Measurements from ENCODE around the gene TMEM60.
"Not testable (repeated sequence)": the region's sequence is repeated elsewhere in the genome, so short reads cannot be mapped to it uniquely, and the experiment has no call there.

Gene TMEM60

DNA sequence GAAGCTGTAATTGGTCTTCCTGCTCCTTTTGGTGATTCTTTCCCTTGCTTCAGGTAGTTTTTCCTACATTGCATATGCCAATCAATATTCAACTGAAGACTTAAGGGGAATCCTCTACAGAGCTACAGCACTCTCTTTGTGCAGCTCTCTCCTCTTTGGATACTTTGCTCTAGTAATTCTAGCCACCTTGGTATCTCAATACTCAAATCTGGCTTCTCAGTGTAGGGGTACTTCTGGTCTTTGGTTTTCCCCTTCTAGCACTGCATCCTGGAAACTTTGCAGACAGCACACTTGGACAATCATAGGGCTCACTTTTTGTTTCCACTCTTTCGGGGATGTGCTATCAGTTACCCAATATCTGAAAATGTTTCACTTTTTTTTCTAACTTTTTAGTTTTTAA, 10.3 kb upstream of the TMEM60 start:
- DNase-seq = no peak

DNA sequence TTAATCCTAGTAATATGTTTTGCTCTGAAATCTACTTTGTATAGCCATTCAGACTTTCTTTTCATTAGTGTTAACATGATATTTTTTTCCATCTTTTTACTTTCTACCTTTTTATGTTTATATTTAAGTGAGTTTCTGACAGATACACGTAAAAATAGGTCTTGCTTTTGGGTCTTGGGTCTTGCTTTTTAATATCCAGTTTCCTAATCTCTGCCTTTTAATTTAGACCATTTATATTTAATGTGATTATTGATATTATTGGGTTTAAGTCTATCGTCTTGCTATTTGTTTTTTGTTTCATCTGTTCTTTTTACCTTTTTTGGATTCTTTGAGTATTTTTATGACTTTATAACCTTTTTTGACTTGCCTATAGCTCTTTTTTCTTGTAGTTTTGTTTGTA, 8.2 kb upstream of the TMEM60 start:
- no peak for DNase-seq

DNA sequence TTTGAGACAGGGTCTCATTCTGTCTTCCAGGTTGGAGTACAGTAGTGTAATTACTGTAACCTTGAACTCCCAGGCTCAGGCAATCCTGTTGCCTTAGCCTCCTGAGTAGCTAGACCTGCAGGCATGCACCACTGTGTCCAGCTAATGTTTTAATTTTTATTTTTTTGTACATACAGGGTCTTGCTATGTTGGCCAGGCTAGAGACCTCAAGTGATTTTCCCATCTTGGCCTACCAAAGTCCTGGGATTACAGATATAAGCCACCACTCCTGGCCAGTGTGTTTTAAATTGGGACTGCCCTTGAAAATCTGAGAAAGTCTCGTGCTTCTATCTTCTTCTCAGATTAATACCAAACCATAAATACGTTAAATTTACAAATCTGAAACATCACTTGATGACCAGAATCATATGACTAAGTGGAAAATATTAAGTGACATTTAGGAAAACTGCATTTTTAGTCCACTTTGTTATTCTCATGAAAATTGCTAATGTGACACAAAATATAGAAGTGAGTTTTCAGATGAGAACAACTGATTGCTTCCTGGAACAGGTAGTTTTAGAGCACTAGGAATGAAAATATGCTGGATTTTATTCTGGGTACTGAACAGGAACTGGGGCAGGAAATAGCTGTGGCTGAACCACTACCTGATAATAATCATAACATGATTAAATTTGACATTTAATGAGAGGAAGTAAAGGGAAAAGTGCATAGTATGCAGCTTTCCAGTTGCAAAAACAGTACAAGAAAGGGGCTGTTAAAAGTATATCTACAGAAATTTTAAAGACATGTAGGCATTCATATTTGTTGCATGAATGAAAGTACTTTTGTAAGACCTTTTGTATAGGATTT, 4.5 kb upstream of the TMEM60 start:
- DNase-seq = peak; percentile 37

DNA sequence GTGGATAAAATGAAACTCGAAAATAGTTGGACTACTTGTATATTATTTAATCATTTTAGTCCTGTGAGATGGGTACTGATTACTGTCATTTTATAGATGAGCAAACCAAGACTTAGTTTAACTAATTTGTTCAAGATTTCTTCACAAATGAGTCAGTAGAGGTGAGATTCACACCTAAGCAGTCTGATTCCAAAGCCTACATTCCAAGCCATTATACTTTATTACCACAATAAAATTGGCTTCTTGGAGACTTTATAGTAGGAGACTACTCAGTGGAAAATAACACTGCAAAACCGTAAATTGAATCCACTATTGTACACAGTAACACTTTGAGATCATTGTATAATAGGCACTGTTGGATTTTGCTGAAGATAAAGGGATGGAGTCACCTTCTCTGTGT, 2.5 kb upstream of the TMEM60 start:
- no peak for DNase-seq

DNA sequence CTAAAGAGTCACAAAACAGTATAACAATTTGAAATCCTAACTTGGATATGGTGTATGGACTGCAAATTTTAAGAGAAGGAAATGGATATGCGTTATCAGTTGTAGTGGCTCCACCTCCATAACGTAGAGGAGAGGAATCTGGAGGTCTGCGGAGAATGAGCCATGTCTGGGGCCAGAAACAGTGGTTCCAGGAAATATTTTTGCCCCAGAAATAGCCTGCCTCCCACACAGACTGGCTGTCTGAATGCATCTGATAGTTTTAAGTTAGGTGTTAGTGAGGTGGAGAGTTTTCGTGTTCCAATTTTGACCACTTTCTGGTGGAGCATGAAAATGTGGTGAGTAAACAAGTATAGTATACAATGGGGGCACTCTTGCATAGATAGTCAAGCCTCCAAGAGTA, 1.9 kb upstream of the TMEM60 start:
- no peak for DNase-seq

DNA sequence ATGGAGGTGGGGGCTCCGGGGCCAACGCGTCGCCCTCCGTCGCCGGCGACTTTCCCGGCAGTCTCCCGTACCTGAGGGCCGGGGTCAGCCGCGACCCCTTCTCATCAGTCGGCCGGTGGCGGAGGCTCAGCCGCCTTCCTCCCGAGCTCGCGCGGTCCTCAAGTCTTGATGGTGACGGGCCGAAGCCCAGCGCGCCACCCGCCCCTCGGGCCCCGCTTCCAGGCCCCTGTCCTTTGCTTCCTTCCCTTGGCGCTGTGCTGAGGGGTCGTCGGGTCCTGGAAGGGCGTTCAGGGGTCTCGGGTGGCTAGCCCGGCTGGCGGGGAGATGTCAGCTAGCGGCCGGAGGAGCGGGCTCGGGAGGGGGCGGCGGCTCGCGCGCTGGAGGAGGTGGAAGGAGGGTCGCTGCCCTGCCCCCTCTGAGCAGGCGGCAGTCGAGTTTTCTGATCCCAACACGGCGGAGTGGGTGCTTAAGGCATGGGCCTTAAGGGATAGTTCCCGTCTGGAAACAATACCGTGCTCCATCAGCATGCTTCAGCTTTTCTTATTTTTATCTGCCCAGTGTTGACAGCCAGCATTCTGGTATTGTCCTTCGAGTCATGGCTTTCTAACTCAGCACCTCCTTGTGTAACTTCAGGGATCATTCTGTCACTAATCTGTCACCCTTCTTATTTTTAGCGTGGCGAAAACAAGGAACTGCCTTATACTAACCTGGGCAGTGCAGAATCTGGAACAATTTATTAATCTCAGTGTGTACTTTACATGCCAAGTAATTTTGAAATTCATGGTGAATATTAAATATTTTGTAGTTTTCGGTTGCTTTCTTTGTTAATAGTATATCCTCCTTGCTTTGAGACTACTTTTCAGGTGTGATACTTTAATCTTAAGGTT, 1.1 kb upstream of the TMEM60 start:
- peak; percentile 27 for DNase-seq

DNA sequence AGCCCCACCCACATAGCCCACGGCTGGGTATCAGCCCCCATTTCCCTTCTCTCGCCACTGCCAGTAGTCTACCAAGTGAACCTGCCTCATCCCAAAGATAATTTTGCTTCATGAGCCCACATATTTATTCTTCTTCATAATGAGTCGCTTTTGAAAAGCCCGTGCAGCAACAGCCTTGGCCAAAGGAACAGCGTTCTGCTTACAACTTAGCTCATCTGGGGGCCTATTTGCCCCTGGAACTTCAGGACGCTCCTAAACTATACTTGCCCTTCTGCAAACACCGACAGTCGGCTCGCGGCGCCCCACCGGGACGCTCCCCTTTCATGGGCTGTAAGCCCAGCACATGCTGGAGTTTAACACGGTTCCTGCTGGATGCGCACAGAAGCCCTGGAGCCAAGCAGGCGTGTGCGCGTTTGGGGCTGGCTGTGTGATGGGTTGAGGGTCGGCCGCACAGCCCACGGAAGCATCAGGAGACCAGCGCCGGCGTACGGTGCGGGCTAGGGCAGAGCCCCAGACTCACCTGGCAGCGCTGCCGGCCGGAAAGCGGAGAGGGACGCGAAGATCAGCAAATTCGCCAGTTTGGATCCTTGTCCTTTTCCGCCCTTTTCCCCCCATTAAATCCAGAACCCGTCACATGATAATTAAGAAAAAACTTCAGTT, 370 bp downstream of the TMEM60 start:
- DNase-seq = no peak

DNA sequence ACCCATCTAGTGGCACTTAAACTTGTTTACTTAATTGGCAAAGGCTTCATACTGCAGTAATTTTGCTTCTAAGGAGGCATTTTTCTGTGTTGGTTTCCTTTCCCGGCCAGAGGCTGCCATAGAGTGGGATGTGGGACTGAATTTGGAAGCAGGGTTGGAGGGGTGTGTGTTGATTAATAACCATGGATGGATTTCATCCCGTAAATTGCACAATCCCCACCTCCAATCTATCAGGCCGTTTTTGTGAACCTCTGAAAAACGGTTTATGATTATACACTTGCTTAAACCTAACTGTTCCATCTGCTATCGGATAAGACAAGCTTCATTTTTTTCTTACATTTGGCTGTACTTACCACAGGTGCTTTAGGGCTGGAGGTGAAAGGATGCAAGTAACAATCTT, 1.3 kb downstream of the TMEM60 start:
- no peak for DNase-seq

DNA sequence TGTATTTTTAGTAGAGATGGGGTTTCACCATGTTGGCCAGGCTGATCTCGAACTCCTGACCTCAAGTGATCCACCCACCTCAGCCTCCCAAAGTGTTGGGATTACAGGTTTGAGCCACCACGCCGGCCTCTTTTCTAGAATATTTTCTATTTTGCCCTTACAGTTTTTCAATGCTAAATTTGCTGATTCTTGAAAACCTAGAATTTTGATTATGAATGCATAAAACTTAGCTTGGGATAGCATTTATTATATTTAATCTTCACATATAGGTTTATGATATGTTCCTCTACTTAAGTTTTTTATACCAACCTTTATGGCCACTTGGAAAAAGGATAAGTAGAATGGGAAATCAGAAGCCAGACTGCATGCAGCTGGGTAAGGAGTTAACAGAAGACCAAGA, 2.1 kb downstream of the TMEM60 start:
- DNase-seq = no peak

DNA sequence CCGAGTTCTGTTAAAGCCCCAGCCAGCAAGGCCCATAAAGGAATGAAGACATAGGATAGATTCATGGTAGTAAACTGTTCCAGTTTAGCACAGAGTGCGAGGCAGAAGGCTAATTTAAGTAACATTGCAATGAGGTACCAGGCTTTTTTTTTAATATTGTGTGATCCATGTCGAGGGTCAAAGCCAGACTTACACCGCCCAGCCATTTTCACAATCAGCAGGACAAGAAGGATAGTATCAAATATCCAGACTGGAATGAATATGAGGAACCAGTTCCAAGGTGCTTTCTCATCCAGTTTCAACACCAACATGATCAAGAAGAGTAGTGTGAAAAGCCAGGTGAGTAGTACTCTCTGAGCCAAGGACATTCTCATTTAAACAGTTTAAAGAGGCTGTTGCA, 4.2 kb downstream of the TMEM60 start:
- DNase-seq = no peak

DNA sequence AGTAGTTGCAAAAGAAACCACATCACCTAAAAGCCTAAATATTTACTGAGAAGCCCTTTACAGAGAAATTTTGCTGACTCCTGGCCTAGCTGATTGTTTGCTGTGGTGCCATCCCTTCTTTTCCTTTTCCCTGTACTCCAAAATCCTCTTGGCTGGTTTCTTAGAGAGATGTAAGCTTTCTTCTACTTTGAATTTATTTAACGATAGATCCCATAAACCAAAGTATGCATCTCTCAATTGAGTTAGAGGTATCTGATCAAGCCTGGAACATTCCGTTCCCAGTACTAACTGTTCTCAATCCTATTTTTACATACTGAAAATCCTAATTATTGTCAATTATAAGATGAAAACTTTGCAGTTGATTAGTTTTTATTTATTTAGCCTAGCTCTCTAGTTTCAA, 6.3 kb downstream of the TMEM60 start:
- no peak for DNase-seq

DNA sequence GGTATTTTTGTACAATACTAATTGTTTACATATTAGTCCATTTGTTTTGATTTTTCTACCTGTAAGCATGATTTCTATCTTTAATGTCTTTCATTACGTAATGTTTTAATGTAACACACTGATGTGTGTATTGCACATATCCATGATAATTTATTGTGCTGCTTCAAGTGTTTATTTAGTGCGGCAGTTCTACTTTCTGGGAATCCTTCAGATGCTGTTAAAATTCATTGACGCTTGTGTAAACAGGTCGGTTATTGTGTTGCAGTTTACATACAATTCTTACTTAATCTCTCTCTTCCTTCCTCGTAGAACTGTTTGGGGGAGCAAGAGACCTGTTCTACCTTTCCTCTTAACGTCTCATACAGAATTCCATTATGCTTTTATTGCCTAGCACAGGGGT, 6.9 kb downstream of the TMEM60 start:
- no peak for DNase-seq

DNA sequence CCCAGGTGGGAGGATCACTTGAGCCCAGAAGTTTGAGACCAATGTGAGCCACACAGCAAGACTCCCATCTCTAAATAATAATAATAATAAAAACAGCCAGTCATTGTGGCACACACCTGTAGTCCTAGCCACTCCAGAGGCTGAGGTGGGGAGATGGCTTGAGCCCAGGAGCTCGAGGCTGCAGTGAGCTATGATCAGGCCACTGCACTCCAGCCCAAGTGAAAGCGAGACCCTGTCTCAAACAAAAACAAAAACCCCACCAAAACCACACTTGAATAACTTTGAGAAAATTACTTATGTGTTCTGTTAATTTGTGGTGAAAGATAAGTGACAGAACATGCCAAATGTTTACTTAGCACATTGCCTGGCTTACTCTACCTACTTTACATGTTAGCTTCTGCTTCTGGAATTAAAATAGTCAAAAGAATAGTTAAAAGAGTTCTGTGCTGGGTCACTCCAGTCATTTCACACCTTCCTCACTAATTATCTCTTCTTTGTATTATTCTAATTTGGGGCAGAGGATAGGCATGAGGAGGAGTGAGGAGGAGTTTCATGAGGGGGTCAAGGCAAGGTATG, 9.8 kb downstream of the TMEM60 start:
- no peak for DNase-seq

DNA sequence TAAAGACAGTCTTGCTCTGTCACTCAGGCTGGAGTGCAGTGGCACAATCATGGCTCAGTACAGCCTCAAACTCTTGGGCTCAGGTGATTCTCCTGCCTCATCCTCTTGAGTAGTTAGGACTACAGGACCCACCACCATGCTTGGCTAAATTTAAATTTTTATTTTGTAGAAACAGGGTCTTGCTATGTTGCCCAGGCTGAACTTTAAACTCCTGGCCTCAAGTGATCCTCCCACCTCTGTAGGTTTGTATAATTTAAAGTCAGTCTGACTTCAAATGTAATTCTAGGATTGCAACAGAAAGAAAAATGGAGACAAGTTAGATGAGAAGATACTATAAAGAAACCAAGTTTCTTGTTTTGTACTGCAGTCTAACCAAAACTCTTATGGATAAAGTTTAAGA, 11.5 kb downstream of the TMEM60 start:
- DNase-seq = no peak

DNA sequence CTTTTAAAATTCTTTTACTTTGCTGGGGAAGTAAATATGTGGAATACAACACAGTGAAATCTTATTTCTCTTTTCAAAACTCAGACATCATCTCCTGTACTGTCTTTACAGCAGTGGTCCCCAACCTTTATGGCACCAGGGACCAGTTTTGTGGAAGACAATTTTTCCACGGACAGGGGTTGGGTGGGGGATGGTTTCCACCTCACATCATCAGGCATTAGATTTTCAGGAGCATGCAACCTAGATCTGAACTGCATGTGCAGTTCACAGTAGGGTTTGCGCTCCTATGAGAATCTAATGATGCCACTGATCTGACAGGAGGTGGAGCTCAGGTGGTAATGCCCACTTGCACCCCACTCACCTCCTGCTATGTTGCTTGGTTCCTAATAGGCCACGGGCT, 12.2 kb downstream of the TMEM60 start:
- DNase-seq = no peak

DNA sequence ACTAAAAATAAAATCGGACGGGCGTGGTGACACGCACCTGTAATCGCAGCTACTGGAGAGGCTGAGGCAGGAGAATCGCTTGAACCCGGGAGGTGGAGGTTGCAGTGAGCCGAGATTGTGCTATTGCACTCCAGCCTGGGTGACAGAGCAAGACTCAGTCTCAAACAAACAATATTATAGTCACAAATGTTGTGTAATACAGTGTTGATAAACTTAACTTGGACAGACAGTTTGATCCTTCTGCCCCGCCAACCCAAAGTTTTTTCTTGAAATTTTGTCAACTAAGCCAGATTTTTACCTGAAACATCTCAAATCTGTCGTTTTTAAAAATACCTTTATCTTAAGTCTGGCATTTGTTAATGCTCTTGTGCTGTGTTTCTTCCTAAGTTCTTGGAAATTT, 13.8 kb downstream of the TMEM60 start:
- DNase-seq = not testable (repeated sequence)

DNA sequence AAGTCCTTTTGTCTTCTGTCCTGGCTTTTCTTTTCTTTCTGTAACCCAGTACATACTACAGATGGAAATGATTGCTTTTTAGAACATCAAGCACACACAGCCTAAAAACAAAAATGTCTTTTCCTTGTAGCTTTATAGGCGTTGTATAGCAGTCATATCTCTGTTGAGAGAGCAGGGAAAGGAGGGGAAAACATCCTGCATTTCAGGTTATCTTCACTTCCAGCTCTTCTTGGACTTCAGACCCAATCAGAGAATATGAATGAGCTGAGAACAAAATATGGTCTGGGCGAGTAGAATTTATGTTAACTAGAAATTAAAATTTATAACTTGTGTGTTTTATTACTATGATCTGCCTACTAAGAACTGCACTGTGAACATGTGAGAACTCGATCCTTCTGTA, 14.7 kb downstream of the TMEM60 start:
- DNase-seq = no peak

DNA sequence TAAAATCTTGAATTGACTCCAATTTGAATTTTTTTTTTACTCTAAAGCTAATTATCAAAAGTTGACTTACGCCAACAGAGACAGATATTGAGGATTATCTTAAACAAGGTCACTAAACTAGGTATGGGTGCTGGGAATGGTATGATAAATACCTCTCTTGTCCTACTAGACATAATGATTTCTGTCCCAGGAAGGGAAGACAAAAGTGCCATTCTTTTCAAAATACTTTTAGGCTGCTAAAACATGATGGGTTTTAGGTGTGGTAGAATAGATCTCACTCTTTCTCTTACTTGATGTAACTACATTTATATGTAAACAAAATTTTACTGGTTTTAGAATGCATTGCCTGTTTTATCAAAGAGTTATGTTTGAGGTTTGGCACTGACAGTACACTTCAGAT, 15.1 kb downstream of the TMEM60 start:
- no peak for DNase-seq

DNA sequence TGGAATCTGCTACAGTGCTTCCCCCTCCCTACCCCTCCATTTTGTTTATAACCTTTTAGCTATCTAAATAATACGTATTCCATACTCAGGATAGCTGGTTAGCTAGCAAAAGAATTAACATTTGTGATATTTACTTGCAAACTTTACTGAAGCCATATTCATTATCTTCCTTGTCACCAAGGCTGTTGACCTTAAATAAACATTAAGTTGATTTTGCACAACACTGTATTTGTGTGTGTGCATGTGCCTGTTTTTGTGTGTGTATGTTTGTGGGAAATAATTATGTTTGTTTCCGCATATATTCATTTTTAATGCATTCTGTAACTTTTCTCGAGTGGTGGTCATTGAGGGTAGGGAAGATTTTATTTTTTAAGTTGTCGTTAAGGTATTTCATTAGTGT, 15.9 kb downstream of the TMEM60 start:
- DNase-seq = no peak

DNA sequence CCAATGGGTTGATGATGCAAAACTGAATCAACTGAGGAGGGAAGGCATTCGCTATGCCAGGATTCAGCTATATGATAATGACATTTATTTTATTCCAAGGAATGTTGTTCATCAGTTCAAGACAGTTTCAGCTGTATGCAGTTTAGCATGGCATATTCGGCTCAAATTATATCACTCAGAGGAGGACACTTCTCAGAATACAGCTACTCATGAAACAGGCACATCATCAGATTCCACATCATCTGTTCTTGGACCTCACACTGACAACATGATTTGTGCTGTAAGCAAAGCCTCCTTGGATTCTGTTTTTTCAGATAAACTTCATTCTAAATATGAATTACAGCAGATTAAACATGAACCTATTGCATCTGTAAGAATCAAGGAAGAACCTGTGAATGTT, 19.7 kb downstream of the TMEM60 start:
- no peak for DNase-seq

DNA sequence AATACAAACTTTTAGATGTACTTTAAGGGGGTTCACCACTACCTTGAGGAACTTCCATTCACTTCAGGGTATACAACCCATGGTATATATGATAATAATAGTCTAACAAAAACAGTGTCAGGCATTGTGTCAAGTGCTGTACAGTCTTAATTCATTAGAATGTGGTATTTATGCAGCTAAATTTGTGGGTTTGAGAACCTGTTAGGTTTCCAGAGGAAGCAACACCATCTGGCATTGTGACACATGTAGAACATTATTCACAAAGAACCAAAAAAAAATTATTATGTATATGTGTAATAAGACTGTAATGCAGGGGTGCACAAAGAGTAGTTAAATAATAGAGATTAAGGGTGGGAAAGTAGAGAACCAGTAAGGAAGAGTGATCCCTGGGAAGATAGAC, 26.3 kb downstream of the TMEM60 start:
- no peak for DNase-seq

DNA sequence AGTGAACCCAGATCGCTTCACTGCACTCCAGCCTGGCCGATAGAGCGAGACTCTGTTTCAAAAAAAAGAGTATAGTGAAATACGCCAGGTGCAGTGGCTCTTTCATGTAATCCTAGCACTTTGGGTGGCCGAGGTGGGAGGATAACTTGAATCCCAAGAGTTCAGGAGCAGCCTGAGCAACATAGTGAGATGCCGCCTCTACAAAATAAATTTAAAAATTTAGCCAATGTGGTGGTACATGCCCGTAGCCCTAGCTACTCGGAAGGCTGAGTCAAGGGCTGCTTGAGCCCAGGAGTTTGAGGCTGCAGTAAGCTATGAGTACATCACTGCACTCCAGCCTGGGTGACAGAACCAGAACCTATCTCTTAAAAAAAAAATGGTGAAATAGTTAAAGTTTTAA, 27.9 kb downstream of the TMEM60 start:
- no peak for DNase-seq

Data from CD4-positive, alpha-beta T cell treated with Interleukin-12 subunit alpha and Interleukin-12 subunit beta, for 1 hour (primary cell).